Upper lobe of left lung (tissue), 4 donors: Measurements from ENCODE around the gene KIRREL3.

Experiments used
- POLR2A ChIP-seq, 4 donors: fragments of 450-650 bp; IDR thresholded peaks; one replicate each; pipeline ENCODE4 v1.5.1; 2016 to 2017; ENCODE audit warnings: antibody characterized with exemption in 4 of 4, mild to moderate bottlenecking in 2 of 4
- POLR2AphosphoS5 ChIP-seq, 2 donors: sonication (generic); formaldehyde crosslinking; IDR thresholded peaks; one replicate each; pipeline ENCODE4 v1.5.1; 2017; ENCODE audit warnings: antibody characterized with exemption in 2 of 2
- TF ChIP-seq, protein P1 (sequence below), 6 experiments: fragments of 450-650 bp in 4 of 6; fragments of 200-600 bp in 2 of 6; sonication (generic) in 2 of 6; IDR thresholded peaks; one replicate each; pipeline ENCODE4 v1.5.1; 2016 to 2019; ENCODE audit warnings: antibody characterized with exemption in 6 of 6

DNA sequence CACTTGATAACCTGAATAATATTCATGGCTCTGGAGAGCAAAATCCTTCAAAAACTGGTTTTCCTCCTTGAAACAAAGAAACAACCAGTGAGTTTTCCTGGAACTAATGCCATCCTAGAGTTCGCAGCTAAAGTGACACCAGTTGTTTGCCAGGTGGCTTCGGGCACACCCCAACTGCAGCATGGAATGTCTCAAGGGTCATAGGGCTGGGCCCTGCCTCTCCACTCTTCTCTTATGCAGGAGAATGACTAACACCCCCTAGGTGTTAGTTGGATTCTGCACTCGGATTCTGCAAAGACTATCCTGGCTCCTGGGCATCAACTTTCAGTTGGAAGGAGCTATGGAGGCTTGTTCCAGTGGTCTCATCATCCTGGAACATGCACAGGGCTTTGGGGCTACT is 98.8 kb downstream of the KIRREL3 start:
- TF ChIP-seq POLR2AphosphoS5 (IDR thresholded peaks at IDR 0.05) (no peak), POLR2A (IDR thresholded peaks at IDR 0.05) (no peak)
- TF ChIP-seq, protein P1, sequence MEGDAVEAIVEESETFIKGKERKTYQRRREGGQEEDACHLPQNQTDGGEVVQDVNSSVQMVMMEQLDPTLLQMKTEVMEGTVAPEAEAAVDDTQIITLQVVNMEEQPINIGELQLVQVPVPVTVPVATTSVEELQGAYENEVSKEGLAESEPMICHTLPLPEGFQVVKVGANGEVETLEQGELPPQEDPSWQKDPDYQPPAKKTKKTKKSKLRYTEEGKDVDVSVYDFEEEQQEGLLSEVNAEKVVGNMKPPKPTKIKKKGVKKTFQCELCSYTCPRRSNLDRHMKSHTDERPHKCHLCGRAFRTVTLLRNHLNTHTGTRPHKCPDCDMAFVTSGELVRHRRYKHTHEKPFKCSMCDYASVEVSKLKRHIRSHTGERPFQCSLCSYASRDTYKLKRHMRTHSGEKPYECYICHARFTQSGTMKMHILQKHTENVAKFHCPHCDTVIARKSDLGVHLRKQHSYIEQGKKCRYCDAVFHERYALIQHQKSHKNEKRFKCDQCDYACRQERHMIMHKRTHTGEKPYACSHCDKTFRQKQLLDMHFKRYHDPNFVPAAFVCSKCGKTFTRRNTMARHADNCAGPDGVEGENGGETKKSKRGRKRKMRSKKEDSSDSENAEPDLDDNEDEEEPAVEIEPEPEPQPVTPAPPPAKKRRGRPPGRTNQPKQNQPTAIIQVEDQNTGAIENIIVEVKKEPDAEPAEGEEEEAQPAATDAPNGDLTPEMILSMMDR (IDR thresholded peaks at IDR 0.05) = no peak
